IMR-90 (cell line): ENCODE measurements around the gene FBXL14. TPM values are rescaled to one million over a fixed set of nuclear protein-coding genes. Genes with fewer than 3 reads are reported as not detected.

Experiments
- CTCF ChIP-seq: conservative IDR thresholded peaks from 2 replicates; pipeline ENCODE4 v1.5.1; 2012; ENCODE audit warnings: mild to moderate bottlenecking, low read depth, low read length, improper control_type of control experiment
- polyA plus RNA-seq, 3 experiments: library from polyadenylated mRNA; depleted of rRNA; stranded (reverse); fragments of >200 nt; gene quantifications; 2 replicates each; pipeline ENCODE4 v1.2.3, GENCODE V29; 2012; ENCODE audit warnings: low replicate concordance in 1 of 3
- total RNA-seq: library from RNA; depleted of rRNA; stranded (reverse); fragments of >200 nt; gene quantifications from 2 replicates; pipeline ENCODE4 v1.2.3, GENCODE V29; 2012

The FBXL14 gene
- total and polyA plus RNA-seq, 2 of the 4 experiments (the other 2 are of a cell fraction), result 4.7 to 7.3 TPM

- TF ChIP-seq CTCF, result no peak
Observed at GRCh38 chr12:1553987-1554982, 40.1 kb downstream of the FBXL14 start (continued).
